ENCODE measurements around the gene RAI2.
"Not testable (repeated sequence)": the region's sequence is repeated elsewhere in the genome, so short reads cannot be mapped to it uniquely, and the experiment has no call there.

The RAI2 gene

GRCh38 chrX:17788956-17789562 lies 72.0 kb downstream of the RAI2 start:
- no peaks in the 10 kb centered on the region for H3K9me3 ChIP-seq (ENCODE audit: control insufficient read depth, low read length)
- no peak for DNase-seq
- no peaks in the 10 kb centered on the region for H3K4me1 ChIP-seq (ENCODE audit: control insufficient read depth, insufficient read depth, low read length, poor library complexity, severe bottlenecking)
- H3K4me3 ChIP-seq (ENCODE audit: insufficient read depth, low read depth, low read length, poor library complexity, severe bottlenecking) = no peak overlapping the region
- H3K36me3 ChIP-seq (ENCODE audit: control insufficient read depth, insufficient read depth, low read length) = no peaks in the 10 kb centered on the region
- H3K27me3 ChIP-seq (replicated peaks; ENCODE audit: control insufficient read depth, insufficient read depth, low read length, poor library complexity, severe bottlenecking) = no peaks in the 10 kb centered on the region
- no peak overlapping the region for H3K27ac ChIP-seq (ENCODE audit: insufficient read depth, low read length, poor library complexity, severe bottlenecking)

- no peaks in the 10 kb centered on the region for H3K4me1 ChIP-seq (ENCODE audit: control insufficient read depth, insufficient read depth, low read length, poor library complexity, severe bottlenecking)
- H3K27ac ChIP-seq (ENCODE audit: insufficient read depth, low read length, poor library complexity, severe bottlenecking) = no peak overlapping the region
- no peaks in the 10 kb centered on the region for H3K27me3 ChIP-seq (replicated peaks; ENCODE audit: control insufficient read depth, insufficient read depth, low read length, poor library complexity, severe bottlenecking)
- no peaks in the 10 kb centered on the region for H3K9me3 ChIP-seq (ENCODE audit: control insufficient read depth, low read length)
- no peak for DNase-seq
- H3K4me3 ChIP-seq (ENCODE audit: insufficient read depth, low read depth, low read length, poor library complexity, severe bottlenecking) = no peak overlapping the region
- H3K36me3 ChIP-seq (ENCODE audit: control insufficient read depth, insufficient read depth, low read length) = no peaks in the 10 kb centered on the region
These were observed 72.7 kb downstream of the RAI2 start for GRCh38 chrX:17788439-17788838.

GRCh38 chrX:17787557-17787956 lies 73.5 kb downstream of the RAI2 start:
- H3K9me3 ChIP-seq (ENCODE audit: control insufficient read depth, low read length) = no peaks in the 10 kb centered on the region
- no peak for DNase-seq
- H3K36me3 ChIP-seq (ENCODE audit: control insufficient read depth, insufficient read depth, low read length) = no peaks in the 10 kb centered on the region
- no peaks in the 10 kb centered on the region for H3K27me3 ChIP-seq (replicated peaks; ENCODE audit: control insufficient read depth, insufficient read depth, low read length, poor library complexity, severe bottlenecking)
- H3K4me3 ChIP-seq (ENCODE audit: insufficient read depth, low read depth, low read length, poor library complexity, severe bottlenecking) = no peak overlapping the region
- no peak overlapping the region for H3K27ac ChIP-seq (ENCODE audit: insufficient read depth, low read length, poor library complexity, severe bottlenecking)
- H3K4me1 ChIP-seq (ENCODE audit: control insufficient read depth, insufficient read depth, low read length, poor library complexity, severe bottlenecking) = no peaks in the 10 kb centered on the region

- H3K27me3 ChIP-seq (replicated peaks; ENCODE audit: control insufficient read depth, insufficient read depth, low read length, poor library complexity, severe bottlenecking); H3K4me1 ChIP-seq (ENCODE audit: control insufficient read depth, insufficient read depth, low read length, poor library complexity, severe bottlenecking); H3K36me3 ChIP-seq (ENCODE audit: control insufficient read depth, insufficient read depth, low read length); H3K27ac ChIP-seq (ENCODE audit: insufficient read depth, low read length, poor library complexity, severe bottlenecking); H3K9me3 ChIP-seq (ENCODE audit: control insufficient read depth, low read length); DNase-seq; H3K4me3 ChIP-seq (ENCODE audit: insufficient read depth, low read depth, low read length, poor library complexity, severe bottlenecking): not testable (repeated sequence)
These were observed 74.3 kb downstream of the RAI2 start for GRCh38 chrX:17786554-17787347.

GRCh38 chrX:17779434-17779833 lies 81.7 kb downstream of the RAI2 start:
- Histone ChIP-seq H3K4me3 (ENCODE audit: insufficient read depth, low read depth, low read length, poor library complexity, severe bottlenecking) (no peak overlapping the region), H3K4me1 (ENCODE audit: control insufficient read depth, insufficient read depth, low read length, poor library complexity, severe bottlenecking) (no peaks in the 10 kb centered on the region), H3K9me3 (ENCODE audit: control insufficient read depth, low read length) (no peaks in the 10 kb centered on the region), H3K27ac (ENCODE audit: insufficient read depth, low read length, poor library complexity, severe bottlenecking) (no peak overlapping the region), H3K27me3 (replicated peaks; ENCODE audit: control insufficient read depth, insufficient read depth, low read length, poor library complexity, severe bottlenecking) (no peaks in the 10 kb centered on the region), H3K36me3 (ENCODE audit: control insufficient read depth, insufficient read depth, low read length) (no peaks in the 10 kb centered on the region)
- no peak for DNase-seq

- Histone ChIP-seq H3K27ac (ENCODE audit: insufficient read depth, low read length, poor library complexity, severe bottlenecking) (no peak overlapping the region), H3K9me3 (ENCODE audit: control insufficient read depth, low read length) (no peaks in the 10 kb centered on the region), H3K4me3 (ENCODE audit: insufficient read depth, low read depth, low read length, poor library complexity, severe bottlenecking) (no peak overlapping the region), H3K27me3 (replicated peaks; ENCODE audit: control insufficient read depth, insufficient read depth, low read length, poor library complexity, severe bottlenecking) (no peaks in the 10 kb centered on the region), H3K36me3 (ENCODE audit: control insufficient read depth, insufficient read depth, low read length) (no peaks in the 10 kb centered on the region), H3K4me1 (ENCODE audit: control insufficient read depth, insufficient read depth, low read length, poor library complexity, severe bottlenecking) (no peaks in the 10 kb centered on the region)
- no peak for DNase-seq
These were observed 82.1 kb downstream of the RAI2 start for GRCh38 chrX:17778997-17779396.

GRCh38 chrX:17774053-17774452 lies 87.0 kb downstream of the RAI2 start:
- no peak overlapping the region for H3K4me3 ChIP-seq (ENCODE audit: insufficient read depth, low read depth, low read length, poor library complexity, severe bottlenecking)
- H3K27me3 ChIP-seq (replicated peaks; ENCODE audit: control insufficient read depth, insufficient read depth, low read length, poor library complexity, severe bottlenecking) = no peaks in the 10 kb centered on the region
- peaks cover 11% of the 10 kb centered on the region for H3K4me1 ChIP-seq (ENCODE audit: control insufficient read depth, insufficient read depth, low read length, poor library complexity, severe bottlenecking)
- no peak for DNase-seq
- H3K27ac ChIP-seq (ENCODE audit: insufficient read depth, low read length, poor library complexity, severe bottlenecking) = no peak overlapping the region
- H3K9me3 ChIP-seq (ENCODE audit: control insufficient read depth, low read length) = no peaks in the 10 kb centered on the region
- H3K36me3 ChIP-seq (ENCODE audit: control insufficient read depth, insufficient read depth, low read length) = no peaks in the 10 kb centered on the region

GRCh38 chrX:17773221-17773876 lies 87.7 kb downstream of the RAI2 start:
- Histone ChIP-seq H3K9me3 (ENCODE audit: control insufficient read depth, low read length) (no peaks in the 10 kb centered on the region), H3K4me1 (ENCODE audit: control insufficient read depth, insufficient read depth, low read length, poor library complexity, severe bottlenecking) (peaks cover 11% of the 10 kb centered on the region), H3K36me3 (ENCODE audit: control insufficient read depth, insufficient read depth, low read length) (no peaks in the 10 kb centered on the region), H3K4me3 (ENCODE audit: insufficient read depth, low read depth, low read length, poor library complexity, severe bottlenecking) (no peak overlapping the region), H3K27me3 (replicated peaks; ENCODE audit: control insufficient read depth, insufficient read depth, low read length, poor library complexity, severe bottlenecking) (no peaks in the 10 kb centered on the region), H3K27ac (ENCODE audit: insufficient read depth, low read length, poor library complexity, severe bottlenecking) (no peak overlapping the region)
- no peak for DNase-seq

- DNase-seq = no peak
- no peaks in the 10 kb centered on the region for H3K27me3 ChIP-seq (replicated peaks; ENCODE audit: control insufficient read depth, insufficient read depth, low read length, poor library complexity, severe bottlenecking)
- H3K4me3 ChIP-seq (ENCODE audit: insufficient read depth, low read depth, low read length, poor library complexity, severe bottlenecking) = no peak overlapping the region
- peaks cover 11% of the 10 kb centered on the region for H3K4me1 ChIP-seq (ENCODE audit: control insufficient read depth, insufficient read depth, low read length, poor library complexity, severe bottlenecking)
- no peaks in the 10 kb centered on the region for H3K36me3 ChIP-seq (ENCODE audit: control insufficient read depth, insufficient read depth, low read length)
- no peaks in the 10 kb centered on the region for H3K9me3 ChIP-seq (ENCODE audit: control insufficient read depth, low read length)
- H3K27ac ChIP-seq (ENCODE audit: insufficient read depth, low read length, poor library complexity, severe bottlenecking) = no peak overlapping the region
These were observed 91.3 kb downstream of the RAI2 start for GRCh38 chrX:17769701-17770269.

GRCh38 chrX:17768997-17769396 lies 92.1 kb downstream of the RAI2 start:
- Histone ChIP-seq H3K36me3 (ENCODE audit: control insufficient read depth, insufficient read depth, low read length) (no peaks in the 10 kb centered on the region), H3K4me3 (ENCODE audit: insufficient read depth, low read depth, low read length, poor library complexity, severe bottlenecking) (no peak overlapping the region), H3K27me3 (replicated peaks; ENCODE audit: control insufficient read depth, insufficient read depth, low read length, poor library complexity, severe bottlenecking) (no peaks in the 10 kb centered on the region), H3K27ac (ENCODE audit: insufficient read depth, low read length, poor library complexity, severe bottlenecking) (no peak overlapping the region), H3K9me3 (ENCODE audit: control insufficient read depth, low read length) (no peaks in the 10 kb centered on the region), H3K4me1 (ENCODE audit: control insufficient read depth, insufficient read depth, low read length, poor library complexity, severe bottlenecking) (peaks cover 11% of the 10 kb centered on the region)
- no peak for DNase-seq
